Natural killer cell treated with Interleukin-12 subunit alpha and Interleukin-12 subunit beta and Interleukin-15 and Interleukin-18, amount 100 ng/mL, for 72 hours (primary cell): ENCODE data around the gene ETV4. TPM values are rescaled to one million over a fixed set of nuclear protein-coding genes. Genes with fewer than 3 reads are reported as not detected.

ENCODE experiments used
- ATAC-seq, 2 donors: fragments of 150-1000 bp; cut with Tn5 transposase in 1 of 2; sonication (Bioruptor Pico), chemical (Tn5 transposase) in 1 of 2; 2 replicates each; pipeline ENCODE4 v1.10.0; 2021
- DNase-seq: peaks from one replicate; pipeline ENCODE4 v3.0.0; 2022; ENCODE audit warnings: low spot score
- H3K27ac Mint-ChIP-seq, 2 donors: 1 replicate in 1 of 2; 2 replicates in 1 of 2; pipeline ENCODE4 v1.8.0; 2022; ENCODE audit warnings: mixed read lengths in 2 of 2, mild to moderate bottlenecking in 1 of 2, moderate library complexity in 1 of 2
- H3K27me3 Mint-ChIP-seq, 2 donors: 1 replicate in 1 of 2; 2 replicates in 1 of 2; pipeline ENCODE4 v1.8.0; 2022; ENCODE audit warnings: mixed read lengths in 2 of 2
- H3K36me3 Mint-ChIP-seq: one replicate; pipeline ENCODE4 v1.8.0; 2022; ENCODE audit warnings: mixed read lengths
- H3K4me1 Mint-ChIP-seq, 2 donors: 1 replicate in 1 of 2; 2 replicates in 1 of 2; pipeline ENCODE4 v1.8.0; 2022; ENCODE audit warnings: low read depth in 2 of 2, mixed read lengths in 2 of 2, mild to moderate bottlenecking in 1 of 2
- H3K4me3 Mint-ChIP-seq: one replicate; pipeline ENCODE4 v1.8.0; 2022; ENCODE audit warnings: mixed read lengths
- H3K9me3 Mint-ChIP-seq: 2 replicates; pipeline ENCODE4 v1.8.0; 2022; ENCODE audit warnings: mixed read lengths
- total RNA-seq, 2 donors: library from RNA; stranded (reverse); gene quantifications; one replicate each; pipeline ENCODE4 v1.2.3, GENCODE V29; 2022

Gene ETV4
- total RNA-seq, 2 donors from 2014 or later = 1.4 to 2.1 TPM

GRCh38 chr17:43562679-43563599 is 16.8 kb upstream of the ETV4 start:
- no peak for DNase-seq
- Mint-ChIP-seq H3K9me3 (no peaks in the 10 kb centered on the region), H3K4me3 (no peak overlapping the region), H3K4me1 (no peaks in the 10 kb centered on the region), H3K27ac (no peak overlapping the region), H3K36me3 (no peaks in the 10 kb centered on the region), H3K27me3 (peaks cover 31 to 39% of the 10 kb centered on the region in 2 donors)
- no peak for ATAC-seq

GRCh38 chr17:43560461-43561427 is 14.6 kb upstream of the ETV4 start:
- ATAC-seq (no peak), DNase-seq (no peak)
- Mint-ChIP-seq H3K4me3 (no peak overlapping the region), H3K27me3 (peaks cover 36 to 47% of the 10 kb centered on the region in 2 donors), H3K27ac (no peak overlapping the region), H3K9me3 (no peaks in the 10 kb centered on the region), H3K4me1 (peaks cover 0 to 4% of the 10 kb centered on the region in 2 donors), H3K36me3 (no peaks in the 10 kb centered on the region)

- H3K4me3 Mint-ChIP-seq = no peak overlapping the region
Observed at GRCh38 chr17:43559161-43559816, 13.1 kb upstream of the ETV4 start.

GRCh38 chr17:43558805-43559160 is 12.6 kb upstream of the ETV4 start:
- Mint-ChIP-seq H3K27me3 (peaks cover 31 to 39% of the 10 kb centered on the region in 2 donors), H3K27ac (no peak overlapping the region), H3K4me3 (no peak overlapping the region), H3K9me3 (no peaks in the 10 kb centered on the region), H3K36me3 (no peaks in the 10 kb centered on the region), H3K4me1 (peaks cover 0 to 4% of the 10 kb centered on the region in 2 donors)
- no peak for DNase-seq
- no peak for ATAC-seq

More at GRCh38 chr17:43559161-43559816, 13.1 kb upstream of the ETV4 start:
- peaks cover 32 to 42% of the 10 kb centered on the region in 2 donors for H3K27me3 Mint-ChIP-seq
- DNase-seq (no peak), ATAC-seq (no peak)
- H3K9me3 Mint-ChIP-seq = no peaks in the 10 kb centered on the region
- H3K27ac Mint-ChIP-seq = no peak overlapping the region
- H3K4me1 Mint-ChIP-seq = peaks cover 0 to 4% of the 10 kb centered on the region in 2 donors
- no peaks in the 10 kb centered on the region for H3K36me3 Mint-ChIP-seq

GRCh38 chr17:43556292-43556691 is 10.2 kb upstream of the ETV4 start:
- H3K4me3 Mint-ChIP-seq = no peak overlapping the region
- DNase-seq (no peak), ATAC-seq (peak in 1 of 2 donors; percentile 36)
- no peaks in the 10 kb centered on the region for H3K36me3 Mint-ChIP-seq
- H3K27me3 Mint-ChIP-seq = peaks cover 17 to 24% of the 10 kb centered on the region in 2 donors
- H3K9me3 Mint-ChIP-seq = no peaks in the 10 kb centered on the region
- peaks cover 0 to 4% of the 10 kb centered on the region in 2 donors for H3K4me1 Mint-ChIP-seq
- no peak overlapping the region for H3K27ac Mint-ChIP-seq

- no peak overlapping the region for H3K4me3 Mint-ChIP-seq
- H3K9me3 Mint-ChIP-seq = no peaks in the 10 kb centered on the region
- no peaks in the 10 kb centered on the region for H3K36me3 Mint-ChIP-seq
- H3K27me3 Mint-ChIP-seq = peaks cover 19 to 24% of the 10 kb centered on the region in 2 donors
- DNase-seq (no peak), ATAC-seq (no peak)
- peaks cover 0 to 4% of the 10 kb centered on the region in 2 donors for H3K4me1 Mint-ChIP-seq
- H3K27ac Mint-ChIP-seq = no peak overlapping the region
Observed at GRCh38 chr17:43554857-43555256, 8.7 kb upstream of the ETV4 start.

GRCh38 chr17:43553573-43553972 is 7.4 kb upstream of the ETV4 start:
- H3K9me3 Mint-ChIP-seq = no peaks in the 10 kb centered on the region
- no peak for DNase-seq

GRCh38 chr17:43552229-43552837 is 6.2 kb upstream of the ETV4 start:
- Mint-ChIP-seq H3K27ac (no peak overlapping the region), H3K27me3 (peaks cover 28 to 33% of the 10 kb centered on the region in 2 donors)
- ATAC-seq = no peak

More at GRCh38 chr17:43553573-43553972, 7.4 kb upstream of the ETV4 start:
- Mint-ChIP-seq H3K4me1 (peaks cover 0 to 4% of the 10 kb centered on the region in 2 donors), H3K4me3 (no peak overlapping the region), H3K27me3 (peaks cover 21 to 26% of the 10 kb centered on the region in 2 donors), H3K36me3 (no peaks in the 10 kb centered on the region), H3K27ac (no peak overlapping the region)
- ATAC-seq = no peak

GRCh38 chr17:43550754-43551153 is 4.6 kb upstream of the ETV4 start:
- Mint-ChIP-seq H3K9me3 (no peaks in the 10 kb centered on the region), H3K36me3 (no peaks in the 10 kb centered on the region), H3K4me1 (peaks cover 13 to 15% of the 10 kb centered on the region in 2 donors), H3K27ac (no peak overlapping the region), H3K27me3 (peaks cover 20 to 38% of the 10 kb centered on the region in 2 donors), H3K4me3 (no peak overlapping the region)
- ATAC-seq (no peak), DNase-seq (no peak)

More at GRCh38 chr17:43552229-43552837, 6.2 kb upstream of the ETV4 start:
- H3K36me3 Mint-ChIP-seq = no peaks in the 10 kb centered on the region
- no peaks in the 10 kb centered on the region for H3K9me3 Mint-ChIP-seq
- peaks cover 2 to 9% of the 10 kb centered on the region in 2 donors for H3K4me1 Mint-ChIP-seq
- DNase-seq = no peak
- H3K4me3 Mint-ChIP-seq = no peak overlapping the region

- no peak overlapping the region for H3K27ac Mint-ChIP-seq
- ATAC-seq (no peak), DNase-seq (no peak)
- no peaks in the 10 kb centered on the region for H3K9me3 Mint-ChIP-seq
- peaks cover 25 to 43% of the 10 kb centered on the region in 2 donors for H3K27me3 Mint-ChIP-seq
- H3K36me3 Mint-ChIP-seq = no peaks in the 10 kb centered on the region
- H3K4me3 Mint-ChIP-seq = no peak overlapping the region
- H3K4me1 Mint-ChIP-seq = peaks cover 19 to 21% of the 10 kb centered on the region in 2 donors
Observed at GRCh38 chr17:43549496-43549895, 3.4 kb upstream of the ETV4 start.

- Mint-ChIP-seq H3K4me3 (no peak overlapping the region), H3K4me1 (peaks cover 20 to 22% of the 10 kb centered on the region in 2 donors), H3K27me3 (peaks cover 28 to 42% of the 10 kb centered on the region in 2 donors), H3K27ac (no peak overlapping the region), H3K9me3 (no peaks in the 10 kb centered on the region), H3K36me3 (no peaks in the 10 kb centered on the region)
- DNase-seq = no peak
- ATAC-seq = no peak
Observed at GRCh38 chr17:43548689-43549379, 2.7 kb upstream of the ETV4 start.

GRCh38 chr17:43547659-43548256 is 1.6 kb upstream of the ETV4 start:
- Mint-ChIP-seq H3K27me3 (peaks cover 35 to 42% of the 10 kb centered on the region in 2 donors), H3K4me1 (peaks cover 20 to 22% of the 10 kb centered on the region in 2 donors), H3K4me3 (peak overlapping the region; percentile 88), H3K27ac (no peak overlapping the region), H3K36me3 (no peaks in the 10 kb centered on the region), H3K9me3 (no peaks in the 10 kb centered on the region)
- ATAC-seq (no peak), DNase-seq (no peak)
